Left lung (tissue), 10 donors: ENCODE measurements around the gene F5. TPM values are rescaled to one million over a fixed set of nuclear protein-coding genes. Genes with fewer than 3 reads are reported as not detected.

Source experiments
- ATAC-seq: fragments of 200-7000 bp; cut with Tn5 transposase; one replicate; pipeline ENCODE4 v1.9.1; 2020; ENCODE audit warnings: moderate library complexity
- DNase-seq, 4 donors: peaks; one replicate each; pipeline ENCODE4 v3.0.0-alpha.2; 2013 to 2020
- H3K27ac ChIP-seq, 2 donors: fragments of 200-600 bp; sonication (generic) in 1 of 2; one replicate each; pipeline versions ENCODE4 v1.5.0 to v1.8.0; 2020 to 2021
- H3K27me3 ChIP-seq, 2 donors: fragments of 200-600 bp; sonication (generic) in 1 of 2; one replicate each; pipeline versions ENCODE4 v1.5.0 to v1.8.0; 2020 to 2021
- H3K36me3 ChIP-seq, 2 donors: fragments of 200-600 bp; sonication (generic) in 1 of 2; one replicate each; pipeline versions ENCODE4 v1.5.0 to v1.8.0; 2020 to 2021
- H3K4me1 ChIP-seq, 2 donors: fragments of 200-600 bp; one replicate each; pipeline ENCODE4 v1.8.0; 2021
- H3K4me3 ChIP-seq, 2 donors: fragments of 200-600 bp; sonication (generic) in 1 of 2; one replicate each; pipeline versions ENCODE4 v1.5.0 to v1.8.0; 2020 to 2021; ENCODE audit warnings: mild to moderate bottlenecking in 1 of 2
- H3K9me3 ChIP-seq, 2 donors: fragments of 200-600 bp; sonication (generic) in 1 of 2; one replicate each; pipeline versions ENCODE4 v1.5.0 to v1.8.0; 2020 to 2021
- CTCF ChIP-seq, 2 donors: fragments of 200-600 bp; sonication (generic) in 1 of 2; IDR thresholded peaks; one replicate each; pipeline versions ENCODE4 v1.5.0 to v1.8.0; 2021; ENCODE audit warnings: antibody characterized with exemption in 2 of 2
- intact Hi-C, 2 donors: fragments of 100-400 bp; cut with DNase I; formaldehyde crosslinking; loops; one replicate each; pipeline versions ENCODE4 v1.11.2 to v1.14.2; 2022
- polyA plus RNA-seq, 6 donors: library from polyadenylated mRNA; unstranded; fragments of 120-200 nt; gene quantifications; one replicate each; pipeline ENCODE4 v1.2.1, GENCODE V29; 2013; ENCODE audit not compliant: insufficient read length in 6 of 6
- total RNA-seq, 2 donors: library from RNA; stranded (reverse); fragmentation: NEBNext Ultra II Directional; extraction: Animal tissue kit (Norgen Biotek cat#: 25700); gene quantifications; one replicate each; pipeline ENCODE4 v1.2.1, GENCODE V29; 2021
- donor health status: DM: no; HTN: yes; CAD: no.
- donor health status: DM: no; HTN: no; CAD: no.

F5 gene
- total and polyA plus RNA-seq, 8 donors = 0.03 to 7.2 (median 0.23) TPM

GRCh38 chr1:169571450-169571849, 14.8 kb downstream of the F5 start:
- no peak overlapping the region for H3K27ac ChIP-seq
- intact Hi-C loops = no loop called here
- no peaks in the 10 kb centered on the region for H3K27me3 ChIP-seq
- TF ChIP-seq CTCF (IDR thresholded peaks at IDR 0.05) = no peak
- ATAC-seq = no peak
- no peaks in the 10 kb centered on the region for H3K4me1 ChIP-seq
- no peaks in the 10 kb centered on the region for H3K9me3 ChIP-seq
- no peak for DNase-seq
- no peaks in the 10 kb centered on the region for H3K36me3 ChIP-seq
- no peak overlapping the region for H3K4me3 ChIP-seq

- intact Hi-C loops = no loop called here
- DNase-seq (no peak), ATAC-seq (no peak)
- H3K27me3 ChIP-seq = no peaks in the 10 kb centered on the region
- peaks cover 0 to 4% of the 10 kb centered on the region in 2 donors for H3K4me1 ChIP-seq
- no peaks in the 10 kb centered on the region for H3K36me3 ChIP-seq
- H3K4me3 ChIP-seq = no peak overlapping the region
- no peak overlapping the region for H3K27ac ChIP-seq
- TF ChIP-seq CTCF (IDR thresholded peaks at IDR 0.05) = no peak
- no peaks in the 10 kb centered on the region for H3K9me3 ChIP-seq
Measured at GRCh38 chr1:169570172-169570574, 16.1 kb downstream of the F5 start.

- intact Hi-C loops = no loop called here
- Histone ChIP-seq H3K27ac (no peak overlapping the region), H3K4me3 (no peak overlapping the region), H3K36me3 (no peaks in the 10 kb centered on the region), H3K27me3 (no peaks in the 10 kb centered on the region), H3K4me1 (peaks cover 0 to 4% of the 10 kb centered on the region in 2 donors), H3K9me3 (peaks cover 0 to 1% of the 10 kb centered on the region in 2 donors)
- no peak for ATAC-seq
- no peak for TF ChIP-seq CTCF (IDR thresholded peaks at IDR 0.05)
- DNase-seq = no peak
Measured at GRCh38 chr1:169568497-169568896, 17.8 kb downstream of the F5 start.

GRCh38 chr1:169565335-169566271, 20.7 kb downstream of the F5 start:
- intact Hi-C loops = no loop called here
- H3K4me3 ChIP-seq = no peak overlapping the region
- ATAC-seq (no peak), DNase-seq (no peak)
- no peaks in the 10 kb centered on the region for H3K36me3 ChIP-seq
- TF ChIP-seq CTCF (IDR thresholded peaks at IDR 0.05) = no peak
- H3K9me3 ChIP-seq = peaks cover 0 to 8% of the 10 kb centered on the region in 2 donors
- H3K27me3 ChIP-seq = no peaks in the 10 kb centered on the region
- peaks cover 0 to 4% of the 10 kb centered on the region in 2 donors for H3K4me1 ChIP-seq
- no peak overlapping the region for H3K27ac ChIP-seq

GRCh38 chr1:169563650-169564049, 22.6 kb downstream of the F5 start:
- Histone ChIP-seq H3K9me3 (peaks cover 0 to 8% of the 10 kb centered on the region in 2 donors), H3K36me3 (no peaks in the 10 kb centered on the region), H3K27ac (no peak overlapping the region), H3K4me1 (peaks cover 0 to 4% of the 10 kb centered on the region in 2 donors), H3K27me3 (no peaks in the 10 kb centered on the region), H3K4me3 (no peak overlapping the region)
- intact Hi-C loops = no loop called here
- TF ChIP-seq CTCF (IDR thresholded peaks at IDR 0.05) = no peak
- ATAC-seq = no peak
- no peak for DNase-seq
